ENCODE measurements around the gene IRX4. TPM values are rescaled to one million over a fixed set of nuclear protein-coding genes. Genes with fewer than 3 reads are reported as not detected.

IRX4 gene
- total and polyA plus RNA-seq, 2 donors (not counting 1 experiment from before 2014, with no cell fraction given), result not detected

- H3K4me2 ChIP-seq (ENCODE audit: extremely low read depth, insufficient read depth, low read length), result no peak overlapping the region
- no peak overlapping the region for H2AFZ ChIP-seq (ENCODE audit: low read length)
- H3K4me1 ChIP-seq (ENCODE audit: control insufficient read depth, extremely low read depth, insufficient read depth, low read length), result no peaks in the 10 kb centered on the region
- H3K79me2 ChIP-seq (ENCODE audit: control insufficient read depth, insufficient read depth, low read length), result no peaks in the 10 kb centered on the region
- no peak overlapping the region for H3K9ac ChIP-seq (ENCODE audit: insufficient read depth, low read length)
- no peak overlapping the region for H3K27ac ChIP-seq (ENCODE audit: insufficient read depth, low read length)
- peaks cover 4% of the 10 kb centered on the region for H3K27me3 ChIP-seq (ENCODE audit: control insufficient read depth, insufficient read depth, low read length)
- no peak for DNase-seq (ENCODE audit: low read depth in 2 of 2)
- no peaks in the 10 kb centered on the region for H3K36me3 ChIP-seq (ENCODE audit: control insufficient read depth, insufficient read depth, low read length)
- H3K4me3 ChIP-seq (replicated peaks in 1 of 4; ENCODE audit: control extremely low read depth in 1 of 4, insufficient read depth in 1 of 4, low read depth in 3 of 4, low read length in 4 of 4), result no peak overlapping the region
- no peaks in the 10 kb centered on the region for H3K9me3 ChIP-seq (ENCODE audit: control insufficient read depth, insufficient read depth, low read depth, low read length)
- H4K20me1 ChIP-seq (ENCODE audit: control insufficient read depth, extremely low read depth, insufficient read depth, low read length), result no peaks in the 10 kb centered on the region
- TF ChIP-seq EZH2 (IDR thresholded peaks at IDR 0.05; ENCODE audit: low read length, missing control alignments) (no peak), CTCF (conservative IDR thresholded peaks at IDR 0.05 in 1 of 2, IDR thresholded peaks at IDR 0.05 in 1 of 2; ENCODE audit: low read depth in 1 of 2, low read length in 2 of 2) (no peak)
These were observed 50.9 kb downstream of the IRX4 start for GRCh38 chr5:1831677-1832313.

GRCh38 chr5:1831257-1831656 is 51.5 kb downstream of the IRX4 start:
- Histone ChIP-seq H3K4me2 (ENCODE audit: extremely low read depth, insufficient read depth, low read length) (no peak overlapping the region), H3K27me3 (ENCODE audit: control insufficient read depth, insufficient read depth, low read length) (peaks cover 4% of the 10 kb centered on the region), H3K9me3 (ENCODE audit: control insufficient read depth, insufficient read depth, low read depth, low read length) (no peaks in the 10 kb centered on the region), H3K4me3 (replicated peaks in 1 of 4; ENCODE audit: control extremely low read depth in 1 of 4, insufficient read depth in 1 of 4, low read depth in 3 of 4, low read length in 4 of 4) (no peak overlapping the region), H2AFZ (ENCODE audit: low read length) (no peak overlapping the region), H3K79me2 (ENCODE audit: control insufficient read depth, insufficient read depth, low read length) (no peaks in the 10 kb centered on the region), H3K4me1 (ENCODE audit: control insufficient read depth, extremely low read depth, insufficient read depth, low read length) (no peaks in the 10 kb centered on the region), H3K9ac (ENCODE audit: insufficient read depth, low read length) (no peak overlapping the region), H4K20me1 (ENCODE audit: control insufficient read depth, extremely low read depth, insufficient read depth, low read length) (no peaks in the 10 kb centered on the region), H3K36me3 (ENCODE audit: control insufficient read depth, insufficient read depth, low read length) (no peaks in the 10 kb centered on the region), H3K27ac (ENCODE audit: insufficient read depth, low read length) (no peak overlapping the region)
- no peak for DNase-seq (ENCODE audit: low read depth in 2 of 2)
- TF ChIP-seq CTCF (conservative IDR thresholded peaks at IDR 0.05 in 1 of 2, IDR thresholded peaks at IDR 0.05 in 1 of 2; ENCODE audit: low read depth in 1 of 2, low read length in 2 of 2), result no peak
- TF ChIP-seq EZH2 (IDR thresholded peaks at IDR 0.05; ENCODE audit: low read length, missing control alignments), result no peak

- Histone ChIP-seq H3K4me2 (ENCODE audit: extremely low read depth, insufficient read depth, low read length) (no peak overlapping the region), H3K36me3 (ENCODE audit: control insufficient read depth, insufficient read depth, low read length) (no peaks in the 10 kb centered on the region), H3K9me3 (ENCODE audit: control insufficient read depth, insufficient read depth, low read depth, low read length) (no peaks in the 10 kb centered on the region), H3K79me2 (ENCODE audit: control insufficient read depth, insufficient read depth, low read length) (no peaks in the 10 kb centered on the region), H3K27ac (ENCODE audit: insufficient read depth, low read length) (no peak overlapping the region), H3K9ac (ENCODE audit: insufficient read depth, low read length) (no peak overlapping the region), H3K4me3 (replicated peaks in 1 of 4; ENCODE audit: control extremely low read depth in 1 of 4, insufficient read depth in 1 of 4, low read depth in 3 of 4, low read length in 4 of 4) (no peak overlapping the region), H2AFZ (ENCODE audit: low read length) (no peak overlapping the region), H4K20me1 (ENCODE audit: control insufficient read depth, extremely low read depth, insufficient read depth, low read length) (no peaks in the 10 kb centered on the region), H3K4me1 (ENCODE audit: control insufficient read depth, extremely low read depth, insufficient read depth, low read length) (no peaks in the 10 kb centered on the region), H3K27me3 (ENCODE audit: control insufficient read depth, insufficient read depth, low read length) (peaks cover 4% of the 10 kb centered on the region)
- no peak for DNase-seq (ENCODE audit: low read depth in 2 of 2)
- TF ChIP-seq EZH2 (IDR thresholded peaks at IDR 0.05; ENCODE audit: low read length, missing control alignments), result no peak
- no peak for TF ChIP-seq CTCF (conservative IDR thresholded peaks at IDR 0.05 in 1 of 2, IDR thresholded peaks at IDR 0.05 in 1 of 2; ENCODE audit: low read depth in 1 of 2, low read length in 2 of 2)
These were observed 52.0 kb downstream of the IRX4 start for GRCh38 chr5:1830571-1831228.

Measured in fibroblast of lung (primary cell).